Stomach (tissue), 9 donors: ENCODE results near the gene TNRC6A. TPM values are rescaled to one million over a fixed set of nuclear protein-coding genes. Genes with fewer than 3 reads are reported as not detected.

Source experiments
- DNase-seq, 2 donors: peaks; one replicate each; pipeline versions ENCODE4 v3.0.0 to v3.0.0-alpha.2; 2013 to 2019
- H3K27ac ChIP-seq, 5 donors: fragments of 200-600 bp in 4 of 5; sonication (generic) in 4 of 5; one replicate each; pipeline ENCODE4 v1.5.1; 2013 to 2019; ENCODE audit warnings: mild to moderate bottlenecking in 1 of 5, moderate library complexity in 1 of 5
- H3K27me3 ChIP-seq, 3 donors: fragments of 200-600 bp; sonication (generic); one replicate each; pipeline ENCODE4 v1.5.1; 2017 to 2019; ENCODE audit warnings: mixed run types in 1 of 3
- H3K36me3 ChIP-seq, 4 donors: fragments of 200-600 bp; sonication (generic); 1 replicate in 3 of 4; 2 replicates in 1 of 4; pipeline ENCODE4 v1.5.1; 2016 to 2019
- H3K4me1 ChIP-seq, 4 donors: fragments of 200-600 bp; sonication (generic); one replicate each; pipeline ENCODE4 v1.5.1; 2016 to 2019
- H3K4me3 ChIP-seq, 4 donors: fragments of 200-600 bp; sonication (generic) in 3 of 4; one replicate each; pipeline ENCODE4 v1.5.1; 2016 to 2019; ENCODE audit warnings: mild to moderate bottlenecking in 1 of 4
- H3K9me3 ChIP-seq, 4 donors: fragments of 200-600 bp; sonication (generic); one replicate each; pipeline ENCODE4 v1.5.1; 2016 to 2019
- EP300 ChIP-seq: sonication (generic); formaldehyde crosslinking; IDR thresholded peaks from one replicate; pipeline ENCODE4 v1.6.1; 2017; ENCODE audit warnings: antibody characterized with exemption
- POLR2A ChIP-seq, 4 donors: fragments of 450-650 bp; IDR thresholded peaks; one replicate each; pipeline ENCODE4 v1.6.1; 2016; ENCODE audit warnings: antibody characterized with exemption in 4 of 4, control low read depth in 2 of 4, mild to moderate bottlenecking in 1 of 4, moderate library complexity in 1 of 4
- POLR2AphosphoS5 ChIP-seq, 3 donors: sonication (generic); formaldehyde crosslinking; IDR thresholded peaks; one replicate each; pipeline ENCODE4 v1.6.1; 2016; ENCODE audit warnings: antibody characterized with exemption in 3 of 3
- WGBS, 5 donors: extraction: QIAGEN DNeasy Blood & Tissue Kit in 3 of 5; methylation state at CpG; one replicate each; pipeline versions ENCODE4 v1.1.5 to v1.1.7; 2013 to 2018; 5-methylcytosine and 5-hydroxymethylcytosine counted together
- intact Hi-C: fragments of 100-400 bp; cut with DNase I; formaldehyde crosslinking; loops from one replicate; pipeline ENCODE4 v1.15.1; 2023; ENCODE audit warnings: low total_unique reads
- polyA plus RNA-seq, 3 donors: library from polyadenylated mRNA; stranded (reverse); fragments of 200-250 nt; gene quantifications; one replicate each; pipeline ENCODE4 v1.2.3, GENCODE V29; 2013
- total RNA-seq, 5 donors: library from RNA; depleted of rRNA; stranded (reverse); fragments of >200 nt; gene quantifications; one replicate each; pipeline versions ENCODE4 v1.1.0 to v1.2.3, GENCODE V29; 2014 to 2016
- TF ChIP-seq, protein P1 (sequence below), 7 experiments: fragments of 450-650 bp in 4 of 7; fragments of 200-600 bp in 3 of 7; sonication (generic) in 3 of 7; IDR thresholded peaks; one replicate each; pipeline ENCODE4 v1.5.1; 2016 to 2019; ENCODE audit warnings: antibody characterized with exemption in 7 of 7, control low read depth in 2 of 7, mild to moderate bottlenecking in 1 of 7
- donor health status: healthy with polysubstance abuse.
- donor health status: Bipolar disorder and iron deficiency.
- donor health status: healthy.

TNRC6A gene
- total and polyA plus RNA-seq, 8 donors: 6.8 to 59.6 (median 41.3) TPM

DNA sequence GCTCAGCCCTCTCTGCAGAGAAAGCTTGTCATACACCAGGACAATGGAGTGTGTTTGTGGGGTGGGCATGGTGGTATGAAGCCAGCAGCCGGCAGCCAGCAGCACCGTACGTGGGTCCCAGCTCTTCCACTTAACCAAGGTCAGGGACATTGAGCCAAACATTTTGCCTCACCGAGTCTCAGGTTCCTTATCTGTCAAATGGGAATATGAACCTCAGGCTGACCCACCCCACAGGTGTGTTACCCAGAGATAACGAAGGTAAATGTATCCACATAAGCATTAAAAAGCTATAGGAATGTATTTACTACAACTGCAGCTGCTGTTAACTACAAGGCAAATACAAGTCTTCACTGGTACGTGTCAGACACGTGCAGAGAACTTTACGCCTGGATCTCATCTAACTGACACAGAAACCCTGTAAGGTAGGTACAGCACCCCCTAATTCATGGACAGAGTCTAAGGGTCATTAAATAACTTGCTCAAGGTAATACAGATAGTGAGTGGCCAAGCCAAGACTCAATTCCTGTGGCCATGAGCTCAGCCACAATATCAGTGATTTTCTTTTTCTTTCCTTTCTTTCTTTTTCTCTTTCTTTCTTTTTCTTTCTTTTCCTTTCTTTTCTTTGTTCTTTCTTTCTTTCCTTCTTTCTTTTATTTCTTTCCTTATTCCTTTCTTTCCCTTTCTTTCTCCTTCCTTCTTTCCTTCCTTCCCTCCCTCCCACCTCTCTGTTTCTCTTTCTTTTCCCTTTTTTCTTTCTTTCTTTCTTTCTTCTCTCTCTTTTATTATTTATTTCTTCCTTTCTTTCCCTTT lies 117.3 kb downstream of the TNRC6A start:
- Histone ChIP-seq H3K4me1 (peaks cover 0 to 7% (median under 1%) of the 10 kb centered on the region in 4 donors), H3K27me3 (no peaks in the 10 kb centered on the region), H3K4me3 (no peak overlapping the region), H3K27ac (no peak overlapping the region), H3K9me3 (no peaks in the 10 kb centered on the region), H3K36me3 (no peaks in the 10 kb centered on the region)
- DNase-seq: no peak
- intact Hi-C loops: no loop called here
- TF ChIP-seq POLR2AphosphoS5 (IDR thresholded peaks at IDR 0.05) (no peak), POLR2A (IDR thresholded peaks at IDR 0.05) (no peak), EP300 (no peak)
- TF ChIP-seq, protein P1, sequence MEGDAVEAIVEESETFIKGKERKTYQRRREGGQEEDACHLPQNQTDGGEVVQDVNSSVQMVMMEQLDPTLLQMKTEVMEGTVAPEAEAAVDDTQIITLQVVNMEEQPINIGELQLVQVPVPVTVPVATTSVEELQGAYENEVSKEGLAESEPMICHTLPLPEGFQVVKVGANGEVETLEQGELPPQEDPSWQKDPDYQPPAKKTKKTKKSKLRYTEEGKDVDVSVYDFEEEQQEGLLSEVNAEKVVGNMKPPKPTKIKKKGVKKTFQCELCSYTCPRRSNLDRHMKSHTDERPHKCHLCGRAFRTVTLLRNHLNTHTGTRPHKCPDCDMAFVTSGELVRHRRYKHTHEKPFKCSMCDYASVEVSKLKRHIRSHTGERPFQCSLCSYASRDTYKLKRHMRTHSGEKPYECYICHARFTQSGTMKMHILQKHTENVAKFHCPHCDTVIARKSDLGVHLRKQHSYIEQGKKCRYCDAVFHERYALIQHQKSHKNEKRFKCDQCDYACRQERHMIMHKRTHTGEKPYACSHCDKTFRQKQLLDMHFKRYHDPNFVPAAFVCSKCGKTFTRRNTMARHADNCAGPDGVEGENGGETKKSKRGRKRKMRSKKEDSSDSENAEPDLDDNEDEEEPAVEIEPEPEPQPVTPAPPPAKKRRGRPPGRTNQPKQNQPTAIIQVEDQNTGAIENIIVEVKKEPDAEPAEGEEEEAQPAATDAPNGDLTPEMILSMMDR (IDR thresholded peaks at IDR 0.05): no peak
- WGBS, 5 donors: 29 to 59% (median 43%) methylated on average over 7 to 8 of the region's 8 CpGs

DNA sequence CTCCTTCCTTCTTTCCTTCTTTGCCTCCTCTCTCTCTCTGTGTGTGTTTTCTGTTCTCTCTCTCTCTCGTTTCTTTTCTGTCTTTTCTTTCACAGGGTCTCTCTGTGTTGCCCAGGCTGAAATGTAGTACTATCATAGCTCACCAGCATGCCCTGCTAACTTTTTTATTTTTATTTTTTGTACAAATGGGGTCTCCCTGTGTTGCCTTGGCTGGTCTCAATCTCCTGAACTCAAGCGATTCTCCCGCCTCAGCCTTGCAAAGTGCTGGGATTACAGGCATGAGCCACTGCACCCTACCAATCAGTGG lies 117.9 kb downstream of the TNRC6A start:
- DNase-seq: no peak
- Histone ChIP-seq H3K4me1 (peaks cover 0 to 7% (median 3%) of the 10 kb centered on the region in 4 donors), H3K27me3 (no peaks in the 10 kb centered on the region), H3K27ac (no peak overlapping the region), H3K9me3 (no peaks in the 10 kb centered on the region), H3K36me3 (no peaks in the 10 kb centered on the region), H3K4me3 (no peak overlapping the region)
- 78 to 95% (median 91%) methylated on average over 3 of the region's 3 CpGs for WGBS, 5 donors
- TF ChIP-seq POLR2AphosphoS5 (IDR thresholded peaks at IDR 0.05): no peak
- TF ChIP-seq EP300: no peak
- TF ChIP-seq, protein P1 (IDR thresholded peaks at IDR 0.05): no peak
- TF ChIP-seq POLR2A (IDR thresholded peaks at IDR 0.05): no peak
- intact Hi-C loops: no loop called here

DNA sequence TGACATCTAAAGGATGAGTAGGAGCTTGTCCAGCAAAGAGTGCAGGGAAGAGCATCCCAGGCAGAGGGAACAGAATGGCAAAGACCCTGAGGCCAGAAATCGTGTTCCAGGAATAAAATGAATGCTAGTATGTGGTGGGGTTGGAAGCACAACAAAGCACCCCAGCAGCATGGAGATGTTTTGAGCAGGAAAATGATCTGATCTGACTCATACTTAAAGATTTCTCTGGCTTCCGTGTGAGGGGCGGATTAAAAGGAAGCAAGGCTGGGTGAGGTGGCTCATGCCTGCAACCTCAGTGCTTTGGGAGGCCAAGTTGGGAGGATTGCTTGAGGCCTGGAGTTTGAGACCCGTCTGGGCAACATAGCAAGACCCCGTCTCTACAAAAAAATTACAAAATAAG lies 118.6 kb downstream of the TNRC6A start:
- DNase-seq: no peak
- TF ChIP-seq, protein P1 (IDR thresholded peaks at IDR 0.05): no peak
- TF ChIP-seq EP300 (no peak), POLR2AphosphoS5 (IDR thresholded peaks at IDR 0.05) (no peak), POLR2A (IDR thresholded peaks at IDR 0.05) (no peak)
- peaks cover 0 to 7% (median 3%) of the 10 kb centered on the region in 4 donors for H3K4me1 ChIP-seq
- WGBS, 5 donors: 67 to 79% (median 76%) methylated on average over 5 of the region's 5 CpGs
- H3K4me3 ChIP-seq: no peak overlapping the region
- intact Hi-C loops: no loop called here
- no peaks in the 10 kb centered on the region for H3K36me3 ChIP-seq
- H3K9me3 ChIP-seq: no peaks in the 10 kb centered on the region
- H3K27me3 ChIP-seq: no peaks in the 10 kb centered on the region
- no peak overlapping the region for H3K27ac ChIP-seq

DNA sequence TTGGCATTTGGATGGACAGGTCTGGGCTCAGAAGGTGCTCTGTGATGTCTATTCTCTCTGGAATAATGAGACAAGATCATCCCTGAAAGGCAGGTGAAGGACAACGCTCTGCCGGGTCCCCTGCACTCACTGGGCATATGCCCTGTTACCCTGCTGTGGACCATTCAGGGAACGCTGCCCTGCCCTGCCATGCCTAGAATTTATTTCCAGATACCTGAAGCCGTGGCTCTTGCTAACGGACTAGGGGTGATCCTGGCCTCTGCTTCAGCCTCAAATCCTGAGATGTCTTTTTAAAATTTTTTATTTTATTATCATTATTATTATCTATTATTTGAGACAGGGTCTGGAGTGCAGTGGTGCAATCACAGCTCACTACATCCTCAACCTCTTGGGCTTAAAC lies 120.2 kb downstream of the TNRC6A start:
- no peaks in the 10 kb centered on the region for H3K9me3 ChIP-seq
- WGBS, 5 donors: 88 to 96% (median 90%) methylated on average over 5 of the region's 5 CpGs
- no peaks in the 10 kb centered on the region for H3K27me3 ChIP-seq
- H3K27ac ChIP-seq: no peak overlapping the region
- intact Hi-C loops: no loop called here
- no peak overlapping the region for H3K4me3 ChIP-seq
- peaks cover 4 to 18% (median 11%) of the 10 kb centered on the region in 4 donors for H3K4me1 ChIP-seq
- no peaks in the 10 kb centered on the region for H3K36me3 ChIP-seq
- DNase-seq: no peak
- TF ChIP-seq, protein P1 (IDR thresholded peaks at IDR 0.05): no peak
- TF ChIP-seq POLR2AphosphoS5 (IDR thresholded peaks at IDR 0.05): no peak
- TF ChIP-seq EP300: no peak
